22Rv1 (cell line): ENCODE results near the gene SH3PXD2A.
A peak's percentile ranks its signal among the peaks of the same experiment; 100 is the strongest.

ENCODE experiments used
- CTCF ChIP-seq: fragments of 450-650 bp; IDR thresholded peaks from 2 replicates; pipeline ENCODE4 v1.5.1; 2017; ENCODE audit warnings: mild to moderate bottlenecking
- ZFX ChIP-seq: fragments of 450-650 bp; IDR thresholded peaks from 2 replicates; pipeline ENCODE4 v1.6.1; 2017; ENCODE audit warnings: antibody characterized with exemption, borderline replicate concordance

DNA sequence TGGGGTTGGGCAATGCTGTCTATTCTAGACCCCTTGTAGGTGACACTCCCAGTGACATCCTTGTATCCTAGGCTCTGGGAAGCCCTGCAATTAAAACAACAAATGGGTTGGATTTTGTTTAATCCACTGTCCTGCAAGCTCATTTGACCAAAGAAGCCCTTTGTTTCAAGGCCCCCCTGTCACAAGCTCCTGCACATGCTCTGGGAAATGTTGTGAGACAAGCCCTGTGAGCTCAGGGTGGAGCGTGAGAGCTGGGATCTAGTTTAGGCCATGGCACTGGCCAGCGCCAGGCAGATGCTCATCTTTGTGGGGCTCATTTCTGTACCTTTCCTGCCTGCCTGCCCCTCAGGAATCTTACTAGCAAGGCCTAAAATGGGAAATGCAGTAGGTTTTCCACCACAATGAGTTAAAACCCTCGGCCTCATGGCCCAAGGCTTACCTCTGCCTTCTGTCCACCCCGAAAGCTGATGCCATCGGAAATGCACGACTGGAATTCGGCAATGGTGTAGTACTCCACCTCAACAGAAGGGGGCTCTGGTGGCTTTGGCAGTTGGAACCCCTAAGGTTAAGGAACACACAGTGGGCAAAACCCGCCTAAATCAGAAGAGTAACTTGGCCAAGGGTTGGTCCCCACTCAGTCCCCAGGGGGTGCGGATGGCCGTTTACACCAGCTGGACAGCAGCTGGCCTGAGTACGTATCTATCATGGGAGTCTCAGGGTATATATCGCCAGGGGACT lies 249.8 kb downstream of the SH3PXD2A start:
- TF ChIP-seq CTCF, result peak; percentile 53
- TF ChIP-seq ZFX, result no peak
